Hematopoietic multipotent progenitor cell (in vitro differentiated cells): Measurements from ENCODE around the gene IL1B. TPM values are rescaled to one million over a fixed set of nuclear protein-coding genes. Genes with fewer than 3 reads are reported as not detected.
"Not testable (repeated sequence)": the region's sequence is repeated elsewhere in the genome, so short reads cannot be mapped to it uniquely, and the experiment has no call there.

Source experiments
- DNase-seq, 3 donors: peaks; one replicate each; pipeline ENCODE4 v3.0.0-alpha.2; 2011 to 2015; ENCODE audit warnings: low read depth in 2 of 3, low spot score in 2 of 3
- total RNA-seq: library from RNA; depleted of rRNA; stranded (reverse); fragments of >200 nt; gene quantifications from one replicate; pipeline ENCODE4 v1.2.3, GENCODE V29; 2012

IL1B gene
- total RNA-seq, 1 donor, result 279 TPM

GRCh38 chr2:112859406-112860183 is 23.0 kb upstream of the IL1B start:
- DNase-seq, result not testable (repeated sequence)

GRCh38 chr2:112850588-112850987 is 14.0 kb upstream of the IL1B start:
- no peak for DNase-seq

- no peak for DNase-seq
These were observed 13.4 kb upstream of the IL1B start for GRCh38 chr2:112849956-112850355.

- DNase-seq, result no peak
These were observed 12.3 kb upstream of the IL1B start for GRCh38 chr2:112848833-112849232.

- no peak for DNase-seq
These were observed 9.5 kb upstream of the IL1B start for GRCh38 chr2:112846031-112846430.

GRCh38 chr2:112843836-112844235 is 7.3 kb upstream of the IL1B start:
- no peak for DNase-seq

- DNase-seq, result no peak
These were observed 6.7 kb upstream of the IL1B start for GRCh38 chr2:112843288-112843687.

- peak in 1 of 3 donors; percentile 36 for DNase-seq
These were observed 4.9 kb upstream of the IL1B start for GRCh38 chr2:112841295-112842044.

GRCh38 chr2:112840068-112840445 is 3.5 kb upstream of the IL1B start:
- DNase-seq, result no peak

- peak in 1 of 3 donors; percentile 60 for DNase-seq
These were observed 3.0 kb upstream of the IL1B start for GRCh38 chr2:112839407-112840067.

- peak in 1 of 3 donors; percentile 24 for DNase-seq
These were observed 417 bp downstream of the IL1B start for GRCh38 chr2:112836163-112836560.

GRCh38 chr2:112835536-112836162 is 930 bp downstream of the IL1B start:
- no peak for DNase-seq

GRCh38 chr2:112835061-112835501 is 1.5 kb downstream of the IL1B start:
- DNase-seq, result no peak

GRCh38 chr2:112834396-112835037 is 2.1 kb downstream of the IL1B start:
- no peak for DNase-seq

- no peak for DNase-seq
These were observed 2.6 kb downstream of the IL1B start for GRCh38 chr2:112833976-112834375.

- DNase-seq, result not testable (repeated sequence)
These were observed 3.0 kb downstream of the IL1B start for GRCh38 chr2:112833639-112833931.

GRCh38 chr2:112832841-112833638 is 3.5 kb downstream of the IL1B start:
- DNase-seq, result no peak

- DNase-seq, result peak in 2 of 3 donors; percentile 79 to 96
These were observed 4.4 kb downstream of the IL1B start for GRCh38 chr2:112831946-112832840.

- peak in 2 of 3 donors; percentile 59 to 68 for DNase-seq
These were observed 5.1 kb downstream of the IL1B start for GRCh38 chr2:112831513-112831845.
